Loucy (cell line): ENCODE results near the gene PLXNA4.
A peak's percentile ranks its signal among the peaks of the same experiment; 100 is the strongest.

ENCODE experiments used
- H2AFZ ChIP-seq: fragments of 200-600 bp; sonication (generic); 2 replicates; pipeline ENCODE4 v1.6.0; 2016; ENCODE audit warnings: antibody characterized with exemption, mild to moderate bottlenecking, low read length, moderate library complexity
- H3F3A ChIP-seq: fragments of 200-600 bp; 2 replicates; pipeline ENCODE4 v1.6.0; 2016; ENCODE audit warnings: antibody characterized with exemption, low read depth, mild to moderate bottlenecking
- H3K27me3 ChIP-seq: fragments of 200-600 bp; sonication (generic); 2 replicates; pipeline ENCODE4 v1.6.1; 2014; ENCODE audit warnings: low read length, mild to moderate bottlenecking; ENCODE audit not compliant: insufficient read depth, poor library complexity, severe bottlenecking
- H3K36me3 ChIP-seq: fragments of 200-600 bp; sonication (generic); 2 replicates; pipeline ENCODE4 v1.6.1; 2016; ENCODE audit warnings: low read length; ENCODE audit not compliant: insufficient read depth
- H3K4me1 ChIP-seq: fragments of 200-600 bp; sonication (generic); 2 replicates; pipeline ENCODE4 v1.5.1; 2014; ENCODE audit warnings: low read length, mild to moderate bottlenecking; ENCODE audit not compliant: insufficient read depth, poor library complexity, severe bottlenecking
- H3K4me2 ChIP-seq: fragments of 200-600 bp; sonication (generic); 2 replicates; pipeline ENCODE4 v1.6.0; 2014; ENCODE audit warnings: antibody characterized with exemption, low read length, low read depth, mild to moderate bottlenecking; ENCODE audit not compliant: poor library complexity, severe bottlenecking
- H3K4me3 ChIP-seq: fragments of 200-600 bp; sonication (generic); 2 replicates; pipeline ENCODE4 v1.5.1; 2014; ENCODE audit warnings: low read length, mild to moderate bottlenecking, mixed read lengths; ENCODE audit not compliant: poor library complexity, severe bottlenecking
- H3K79me2 ChIP-seq: fragments of 200-600 bp; sonication (generic); 2 replicates; pipeline ENCODE4 v1.6.1; 2014; ENCODE audit warnings: low read length; ENCODE audit not compliant: insufficient read depth
- H3K9ac ChIP-seq: fragments of 200-600 bp; sonication (generic); 2 replicates; pipeline ENCODE4 v1.6.0; 2014; ENCODE audit warnings: mild to moderate bottlenecking, low read depth, low read length, moderate library complexity; ENCODE audit not compliant: poor library complexity, severe bottlenecking
- H3K9me2 ChIP-seq: fragments of 200-600 bp; sonication (generic); replicated peaks from 2 replicates; pipeline ENCODE4 v1.6.1; 2016; ENCODE audit warnings: low read depth, low read length, mixed read lengths
- H3K9me3 ChIP-seq: fragments of 200-600 bp; sonication (generic); 2 replicates; pipeline ENCODE4 v1.6.1; 2014; ENCODE audit warnings: mild to moderate bottlenecking, antibody characterized with exemption, low read length, low read depth; ENCODE audit not compliant: insufficient read depth
- H4K20me1 ChIP-seq: fragments of 200-600 bp; sonication (generic); 2 replicates; pipeline ENCODE4 v1.6.0; 2014; ENCODE audit warnings: antibody characterized with exemption, low read length, mild to moderate bottlenecking; ENCODE audit not compliant: insufficient read depth, poor library complexity, severe bottlenecking
- CTCF ChIP-seq: fragments of 200-600 bp; sonication (generic); conservative IDR thresholded peaks from 2 replicates; pipeline ENCODE4 v1.5.1; 2014; ENCODE audit warnings: mild to moderate bottlenecking, antibody characterized with exemption, low read length
- EZH2phosphoT487 ChIP-seq: fragments of 200-600 bp; IDR thresholded peaks from 2 replicates; pipeline ENCODE4 v1.6.1; 2018; ENCODE audit warnings: antibody characterized with exemption, mild to moderate bottlenecking, moderate library complexity, borderline replicate concordance

Gene PLXNA4

DNA sequence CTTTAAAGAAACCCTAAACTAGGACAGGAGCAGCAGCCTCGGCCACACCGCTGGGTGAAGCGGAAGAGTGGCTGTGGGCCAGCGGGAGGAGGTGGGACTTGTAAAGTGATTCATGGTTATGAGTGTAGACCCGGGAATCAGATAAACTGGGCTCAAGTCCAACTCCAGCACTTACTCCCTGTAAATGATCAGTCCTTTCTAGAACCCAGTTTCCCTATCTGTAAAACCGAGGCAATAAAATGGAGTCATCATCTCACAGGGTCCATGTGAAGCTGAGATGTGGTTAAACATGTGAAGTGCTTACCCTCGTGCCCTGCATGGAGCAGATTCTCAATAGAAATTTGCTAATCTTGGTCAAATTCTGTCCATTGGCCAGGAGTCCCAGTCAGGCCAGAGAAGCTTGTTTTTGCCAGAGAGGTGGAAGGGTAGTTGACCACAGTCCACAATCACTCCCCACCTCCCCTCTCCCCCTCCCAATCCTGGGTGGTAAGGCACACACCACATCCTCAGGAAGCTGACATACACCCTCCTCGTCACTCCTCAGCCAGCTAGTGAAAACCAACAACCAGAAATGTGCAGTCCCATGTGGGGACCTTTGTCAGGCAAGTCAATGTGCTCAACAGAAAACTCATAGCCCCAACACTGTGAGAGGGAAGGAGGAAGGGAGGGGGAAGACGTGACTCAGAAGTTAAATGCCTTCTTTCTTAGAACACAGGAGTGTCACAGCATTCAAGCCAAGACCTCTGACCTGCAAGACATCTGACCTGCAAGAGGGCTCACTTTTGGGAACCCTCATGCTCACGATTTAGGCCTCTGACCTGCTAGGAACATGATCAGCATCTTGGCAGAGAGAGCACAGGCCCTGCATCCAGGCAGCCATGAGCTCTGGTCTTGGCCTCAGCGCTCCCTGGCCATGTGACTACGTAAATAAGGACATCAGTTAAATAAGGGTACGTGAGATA is 145.1 kb downstream of the PLXNA4 start:
- no peak overlapping the region for H2AFZ ChIP-seq
- H3K9ac ChIP-seq = peak overlapping the region; percentile 49
- H3K4me3 ChIP-seq = peak overlapping the region; percentile 28
- TF ChIP-seq CTCF = no peak
- TF ChIP-seq EZH2phosphoT487 = no peak
- no peaks in the 10 kb centered on the region for H3F3A ChIP-seq
- H3K36me3 ChIP-seq = no peaks in the 10 kb centered on the region
- H3K27me3 ChIP-seq = no peaks in the 10 kb centered on the region
- no peaks in the 10 kb centered on the region for H3K9me2 ChIP-seq
- H3K4me1 ChIP-seq = peaks cover 75% of the 10 kb centered on the region
- H3K9me3 ChIP-seq = no peaks in the 10 kb centered on the region
- no peaks in the 10 kb centered on the region for H3K79me2 ChIP-seq
- no peaks in the 10 kb centered on the region for H4K20me1 ChIP-seq
- peak overlapping the region; percentile 62 for H3K4me2 ChIP-seq

DNA sequence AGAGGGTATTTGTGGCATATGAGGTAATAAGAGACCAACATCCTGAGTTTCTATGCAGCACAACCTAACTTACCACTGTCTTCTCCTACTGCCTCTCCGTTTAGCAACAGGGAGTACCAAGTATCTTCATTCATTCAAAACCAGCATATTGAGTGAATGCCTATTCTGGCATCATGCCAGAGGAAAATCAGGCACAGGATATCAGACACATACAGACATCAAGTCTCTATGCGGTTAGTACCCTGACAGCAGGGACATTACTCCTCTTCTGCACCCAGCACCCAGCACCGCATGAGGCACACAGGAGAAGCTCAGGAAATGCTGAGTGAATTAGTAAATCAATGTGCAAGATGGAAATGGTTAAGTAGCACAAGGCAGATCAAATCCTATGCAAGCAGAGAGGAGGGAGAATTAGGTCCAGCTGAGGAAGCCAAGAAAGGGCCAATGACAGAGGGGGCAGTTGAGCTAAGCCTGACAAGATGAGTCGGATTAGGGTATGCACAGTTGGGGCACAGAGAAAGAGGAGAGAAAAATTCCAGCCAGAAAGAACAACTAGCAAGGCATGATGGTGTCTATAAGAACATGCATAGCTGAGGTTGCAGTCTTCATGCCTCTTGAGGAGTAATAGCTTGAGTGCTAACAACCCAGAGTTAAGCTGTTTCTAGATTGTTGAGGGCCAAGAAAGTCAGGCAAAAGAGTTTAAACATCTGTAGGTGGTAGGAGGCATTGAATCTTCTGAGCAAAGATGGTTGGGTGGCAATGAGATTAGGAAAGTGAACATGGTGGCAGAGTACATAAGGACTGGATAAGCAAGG is 146.0 kb downstream of the PLXNA4 start:
- no peak overlapping the region for H3K9ac ChIP-seq
- H3K27me3 ChIP-seq = no peaks in the 10 kb centered on the region
- TF ChIP-seq CTCF = no peak
- no peak for TF ChIP-seq EZH2phosphoT487
- H4K20me1 ChIP-seq = no peaks in the 10 kb centered on the region
- no peak overlapping the region for H2AFZ ChIP-seq
- no peaks in the 10 kb centered on the region for H3K36me3 ChIP-seq
- no peaks in the 10 kb centered on the region for H3K79me2 ChIP-seq
- H3F3A ChIP-seq = no peaks in the 10 kb centered on the region
- no peaks in the 10 kb centered on the region for H3K9me2 ChIP-seq
- H3K4me2 ChIP-seq = peak overlapping the region; percentile 62
- H3K4me3 ChIP-seq = no peak overlapping the region
- H3K4me1 ChIP-seq = peaks cover 77% of the 10 kb centered on the region
- no peaks in the 10 kb centered on the region for H3K9me3 ChIP-seq

DNA sequence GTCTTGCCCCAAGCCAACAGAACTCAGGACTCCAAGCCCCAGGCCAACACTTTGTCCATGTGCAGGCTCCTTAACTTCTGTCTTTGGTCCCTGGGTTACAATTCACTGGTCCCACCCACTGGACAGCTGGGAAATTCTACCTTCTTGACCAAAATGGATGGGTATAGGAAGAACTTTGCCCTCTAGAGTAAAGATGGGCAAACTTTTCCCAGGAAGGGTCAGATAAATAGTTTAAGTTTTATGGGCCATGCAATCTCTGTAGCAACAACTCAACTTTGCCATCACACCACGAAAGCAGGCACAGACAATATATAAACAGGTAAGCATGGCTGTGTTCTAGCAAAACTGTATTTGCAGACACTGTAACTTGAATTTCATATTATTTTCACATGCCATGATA is 147.1 kb downstream of the PLXNA4 start:
- H3K4me1 ChIP-seq = peaks cover 68% of the 10 kb centered on the region
- H3K4me2 ChIP-seq = no peak overlapping the region
- H4K20me1 ChIP-seq = no peaks in the 10 kb centered on the region
- H3K36me3 ChIP-seq = no peaks in the 10 kb centered on the region
- no peak overlapping the region for H3K9ac ChIP-seq
- no peak overlapping the region for H3K4me3 ChIP-seq
- H3K9me2 ChIP-seq = no peaks in the 10 kb centered on the region
- H3K79me2 ChIP-seq = no peaks in the 10 kb centered on the region
- H2AFZ ChIP-seq = no peak overlapping the region
- H3K27me3 ChIP-seq = no peaks in the 10 kb centered on the region
- TF ChIP-seq EZH2phosphoT487 (no peak), CTCF (no peak)
- H3K9me3 ChIP-seq = no peaks in the 10 kb centered on the region
- H3F3A ChIP-seq = no peaks in the 10 kb centered on the region
